NOMO-1 (cell line): ENCODE measurements around the gene WWOX.
"Not testable (repeated sequence)": the region's sequence is repeated elsewhere in the genome, so short reads cannot be mapped to it uniquely, and the experiment has no call there.

Source experiments
- DNase-seq, 2 experiments: peaks; one replicate each; lab custom pipeline; 2025; ENCODE audit not compliant: unreplicated experiment in 2 of 2; lab: John Stamatoyannopoulos, UW

The WWOX gene

DNA sequence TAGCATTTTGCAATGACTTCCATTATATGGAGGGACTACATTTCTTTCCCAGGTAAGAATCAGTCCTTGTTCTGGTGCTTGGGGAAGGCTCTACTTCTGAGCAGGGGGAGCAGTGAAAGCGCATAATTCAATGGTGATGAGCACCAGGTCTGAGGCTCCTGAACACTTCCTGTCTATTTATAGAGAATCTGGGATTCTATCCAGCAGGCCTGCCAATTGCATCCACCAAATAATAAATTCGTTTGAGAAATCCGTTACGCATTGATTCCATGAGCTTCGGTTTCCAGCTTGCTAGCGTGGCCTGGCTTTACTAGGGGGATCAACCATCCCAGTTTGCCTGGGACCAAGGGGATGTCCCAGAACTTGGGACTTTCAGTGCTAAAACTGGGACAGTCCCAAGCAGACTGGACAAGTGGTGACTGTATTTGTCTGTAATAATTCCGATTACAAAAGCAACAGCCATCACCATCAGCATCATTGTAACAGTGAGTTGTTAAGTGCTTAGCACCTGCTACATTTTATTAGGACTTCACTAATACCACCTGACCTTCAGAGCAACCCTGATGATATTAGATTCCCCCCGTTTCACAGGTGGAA is 1151.1 kb downstream of the WWOX start:
- no peak for DNase-seq

DNA sequence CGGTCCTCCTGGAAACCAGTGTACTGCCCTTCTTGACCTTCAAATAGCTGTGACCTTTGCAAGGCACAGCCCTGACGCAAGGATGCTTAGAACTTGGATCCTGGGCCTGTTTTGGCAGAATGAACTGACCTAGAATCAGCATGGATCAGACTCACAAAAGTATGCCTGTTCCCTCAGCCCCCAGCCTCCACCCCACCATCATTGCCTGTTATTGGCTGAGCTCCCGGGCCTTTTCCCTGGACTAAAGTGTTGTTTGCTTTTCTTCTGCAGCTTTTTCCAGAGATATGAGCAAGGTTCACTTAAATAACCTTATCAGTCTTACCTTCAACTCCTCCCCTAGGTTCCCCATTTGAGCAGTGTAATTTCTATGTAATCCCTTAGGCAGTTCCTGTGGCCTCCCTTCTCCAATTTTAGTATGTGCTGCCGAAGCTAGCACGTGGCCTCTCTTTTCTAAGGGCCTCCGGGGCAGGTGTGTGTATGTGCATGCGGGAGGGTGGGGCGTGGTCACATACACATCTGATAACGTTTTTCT is 1153.7 kb downstream of the WWOX start:
- DNase-seq, result no peak

DNA sequence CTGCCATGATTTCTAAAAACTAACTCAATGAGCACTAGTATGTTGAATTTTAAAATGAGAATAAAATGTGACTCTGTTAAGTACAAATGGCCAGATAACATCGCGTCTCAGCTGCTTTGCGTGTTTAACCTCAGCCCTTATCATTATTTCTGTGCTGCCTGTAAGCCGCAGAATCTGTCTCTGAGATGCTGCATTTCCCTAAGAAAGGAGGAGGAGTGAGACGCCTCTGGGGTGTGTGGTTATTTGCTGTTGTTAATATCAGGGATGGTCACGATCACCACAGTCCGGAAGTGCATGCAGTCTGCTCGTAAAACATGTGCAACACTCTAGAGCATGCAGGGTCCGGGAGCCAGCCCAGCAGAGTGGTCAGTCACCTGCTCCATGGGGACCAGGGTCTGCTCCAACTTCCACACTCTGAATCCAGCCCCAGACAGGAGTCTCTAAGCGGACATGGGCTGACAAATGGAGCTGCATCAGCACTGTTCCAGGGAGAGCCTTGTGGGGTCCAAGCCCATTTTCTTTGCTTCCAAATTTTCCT is 1158.6 kb downstream of the WWOX start:
- DNase-seq, result no peak

DNA sequence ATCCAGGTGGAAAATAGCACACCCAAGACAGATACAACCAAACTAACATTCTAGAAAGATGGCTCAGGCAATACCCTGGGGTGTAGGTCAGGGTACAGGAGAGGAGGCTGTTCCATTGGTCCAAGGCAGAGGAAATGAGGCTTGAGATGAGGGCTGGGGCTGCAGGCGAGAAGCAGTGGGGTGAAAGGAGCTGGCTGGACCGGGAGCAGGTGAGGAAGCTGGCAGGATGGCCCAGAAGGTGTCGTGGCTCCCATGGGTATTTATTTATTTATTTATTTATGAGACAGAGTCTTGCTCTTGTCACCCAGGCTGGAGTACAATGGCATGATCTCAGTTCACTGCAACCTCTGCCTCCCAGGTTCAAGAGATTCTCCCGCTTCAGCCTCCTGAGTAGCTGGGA is 1161.4 kb downstream of the WWOX start:
- DNase-seq, result not testable (repeated sequence)

DNA sequence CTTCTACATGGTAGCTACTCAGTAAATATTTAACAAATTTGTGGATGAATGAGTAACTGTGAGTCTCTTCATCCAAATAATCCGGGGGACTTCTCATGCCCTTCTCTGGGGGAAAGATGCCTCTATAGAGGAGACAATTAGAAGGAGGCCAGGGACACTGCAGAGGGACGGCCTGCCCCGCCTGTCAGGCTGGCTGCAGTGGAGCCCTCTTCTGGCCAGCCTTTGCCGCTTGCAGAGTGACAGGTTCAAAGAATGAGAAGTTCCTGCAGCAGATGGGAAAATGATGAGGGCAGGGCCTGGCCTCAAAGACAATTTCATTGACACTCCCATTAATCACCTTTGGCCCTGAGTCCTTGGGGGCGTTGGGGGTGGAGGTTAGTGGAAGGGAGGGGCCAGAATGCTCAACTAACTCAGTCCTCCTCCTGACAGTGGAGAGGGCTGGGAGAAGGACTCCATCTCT is 1162.1 kb downstream of the WWOX start:
- DNase-seq, result peak; percentile 11 to 17

DNA sequence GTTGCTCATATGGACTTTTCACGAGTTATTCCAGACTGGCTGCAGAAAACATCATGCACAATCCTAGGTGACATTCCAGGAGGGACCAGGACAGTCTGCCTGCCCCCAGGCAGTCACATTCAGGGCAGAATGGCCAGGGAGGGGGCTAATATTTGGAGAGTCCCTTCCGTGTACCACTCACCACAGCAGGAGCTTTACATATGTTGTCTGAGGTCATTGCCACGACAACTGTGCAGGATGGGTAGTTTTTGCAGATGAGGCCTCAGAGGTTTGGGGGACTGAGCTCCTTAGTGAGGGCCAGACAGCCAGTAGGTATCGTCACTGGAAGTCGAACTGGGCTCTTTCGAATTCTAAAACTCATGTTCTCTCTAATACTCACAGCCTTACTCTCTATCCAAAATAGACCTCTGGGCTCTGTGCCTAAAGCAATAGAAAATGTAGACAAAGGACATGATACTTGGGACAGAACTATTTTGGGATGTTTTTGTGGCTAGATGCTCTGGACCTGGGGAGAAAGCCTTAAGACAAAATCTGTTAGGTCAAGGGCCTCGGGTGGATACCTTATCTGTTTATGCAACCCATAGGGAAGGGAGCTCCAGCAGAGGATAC is 1162.6 kb downstream of the WWOX start:
- DNase-seq, result no peak
